DOHH2 (cell line): ENCODE measurements around the gene AVPI1.

Experiments
- CTCF ChIP-seq: fragments of 200-600 bp; sonication (generic); IDR thresholded peaks from one replicate; pipeline ENCODE4 v1.5.1; 2014; ENCODE audit warnings: antibody characterized with exemption, mild to moderate bottlenecking, low read depth, low read length; ENCODE audit not compliant: poor library complexity, severe bottlenecking
- EZH2phosphoT487 ChIP-seq: fragments of 200-600 bp; sonication (generic); IDR thresholded peaks from 2 replicates; pipeline ENCODE4 v1.6.1; 2017; ENCODE audit warnings: borderline replicate concordance, mild to moderate bottlenecking, antibody characterized with exemption, low read length, moderate library complexity, mixed read lengths

GRCh38 chr10:97703398-97704067 is 16.5 kb upstream of the AVPI1 start:
- TF ChIP-seq CTCF (no peak), EZH2phosphoT487 (no peak)
